Fibroblast of skin of left quadriceps (primary cell): ENCODE results near the gene RPL29.

Experiments
- DNase-seq, 2 experiments: peaks; one replicate each; pipeline ENCODE4 v3.0.0-alpha.2; 2013; ENCODE audit warnings: low read depth in 2 of 2

Gene RPL29

DNA sequence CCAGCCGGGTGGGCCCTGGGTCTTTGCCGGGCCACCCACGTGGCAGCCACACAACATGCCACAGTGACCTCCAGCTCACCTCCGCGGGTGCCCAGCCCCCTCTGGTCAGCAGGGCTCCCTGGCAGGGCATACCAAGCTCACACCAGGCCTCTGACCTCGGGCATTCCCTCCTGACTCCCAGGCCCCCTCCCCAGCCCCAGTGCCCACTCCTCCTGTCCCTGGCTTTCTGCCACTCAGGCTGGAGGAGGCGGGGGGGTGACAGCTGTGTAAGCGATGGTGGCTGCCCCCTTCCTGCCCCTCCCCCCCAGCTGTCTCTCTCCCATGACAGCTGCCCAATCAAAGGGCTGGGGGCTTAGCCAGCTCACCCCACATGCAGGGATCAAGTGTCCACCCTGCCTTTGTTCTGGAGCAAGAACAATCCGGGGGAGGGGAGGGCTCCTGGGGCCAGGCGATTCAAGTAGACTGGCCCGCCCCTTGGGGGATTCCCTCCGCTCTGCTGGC lies 31.7 kb downstream of the RPL29 start:
- no peak for DNase-seq

DNA sequence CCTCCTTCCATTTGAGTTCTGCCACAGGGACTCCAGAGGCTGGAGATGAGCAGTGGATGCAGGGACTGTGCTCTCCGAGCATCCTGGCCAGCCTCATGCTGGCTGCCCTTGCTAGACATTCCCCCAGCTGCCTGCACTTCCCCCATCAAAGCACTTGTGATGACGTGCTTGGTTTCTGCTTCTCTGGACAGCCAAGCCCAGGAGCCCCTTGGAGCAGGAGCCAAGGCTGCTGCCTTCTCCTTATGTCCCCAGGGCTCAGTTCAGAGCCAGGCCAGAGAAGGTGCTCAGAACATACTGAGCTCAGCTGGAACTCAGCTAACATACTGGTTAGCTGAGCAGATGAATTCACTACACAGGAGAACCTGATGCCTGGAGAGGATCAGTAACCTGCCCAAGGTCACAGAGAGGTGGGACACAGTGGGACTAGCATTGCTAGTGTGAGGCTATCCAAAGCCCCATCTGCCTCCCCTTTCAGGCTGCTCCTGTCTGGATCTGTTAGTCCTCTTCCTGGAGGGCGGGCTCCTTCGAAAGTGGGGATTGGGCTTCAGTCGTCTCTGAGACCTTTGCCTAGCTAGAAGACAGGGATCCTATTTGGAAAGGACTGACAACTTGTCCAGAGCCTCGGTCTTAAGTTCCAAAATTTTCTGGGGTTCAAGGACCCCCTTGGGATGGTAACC lies 32.7 kb downstream of the RPL29 start:
- DNase-seq: no peak

DNA sequence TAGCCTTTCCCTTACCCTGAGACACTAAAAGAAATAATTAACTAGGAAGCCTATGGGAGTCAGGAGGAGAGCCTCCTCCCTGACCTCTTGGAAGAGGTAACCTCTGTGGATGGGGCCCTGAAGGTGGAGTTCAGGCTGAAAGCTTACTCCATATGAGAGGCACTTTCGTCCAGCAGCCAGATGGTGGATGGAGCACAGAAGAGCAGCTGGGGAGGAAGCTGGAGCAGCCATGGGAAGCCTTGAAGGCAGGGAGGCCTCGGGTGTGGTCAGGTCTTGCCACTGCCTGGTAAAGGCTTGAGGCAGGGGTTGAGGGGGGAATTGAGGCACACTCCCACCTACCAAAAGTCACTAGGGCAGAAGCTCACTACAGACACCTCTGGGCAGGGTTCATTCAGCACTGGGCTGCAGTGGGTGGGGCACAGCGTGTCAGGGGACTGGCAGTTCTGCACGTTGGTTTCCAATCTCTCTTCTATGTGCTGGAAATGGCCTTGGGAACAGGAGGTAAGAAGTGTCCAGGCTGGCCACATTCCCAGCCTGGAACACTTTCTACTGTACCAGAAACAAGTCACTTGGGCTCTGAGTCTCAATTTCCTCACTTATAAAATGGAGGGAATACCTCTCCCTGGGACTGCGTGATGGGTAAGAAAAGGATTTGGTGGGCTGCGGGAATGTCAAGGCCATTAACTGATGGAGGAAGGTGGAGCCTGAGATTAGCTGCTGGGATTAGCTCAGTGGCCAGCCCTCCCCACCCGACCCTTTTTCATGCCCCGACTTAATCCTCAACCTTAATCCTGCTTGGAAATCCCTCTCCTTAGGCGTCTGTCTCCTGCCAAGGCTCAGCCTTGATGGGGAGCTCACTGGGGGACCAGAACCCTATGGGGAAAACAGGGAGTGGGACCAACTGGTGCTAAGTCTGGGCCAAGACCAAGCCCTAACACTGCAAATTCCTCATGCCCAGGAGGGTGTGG lies 33.8 kb downstream of the RPL29 start:
- no peak for DNase-seq

DNA sequence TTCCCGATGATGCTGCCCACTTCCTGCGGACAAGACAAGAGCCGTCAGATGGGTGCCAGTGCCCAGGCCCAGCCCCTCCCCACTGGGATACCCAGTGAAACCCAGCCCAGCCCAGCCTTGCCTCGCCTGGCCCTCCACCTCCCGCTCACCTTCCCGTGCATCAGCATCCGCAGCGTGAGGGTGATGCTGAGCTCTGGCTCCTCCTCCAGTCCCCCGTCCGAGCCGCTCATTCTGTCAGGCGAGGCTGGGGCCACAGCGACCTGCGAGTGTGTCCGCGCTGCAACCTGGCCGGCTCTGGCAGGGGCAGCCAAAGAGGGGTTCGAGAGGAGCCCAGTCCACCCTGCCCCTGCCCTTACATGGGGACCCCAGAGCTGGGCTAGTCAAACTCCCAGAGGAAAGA lies 34.7 kb downstream of the RPL29 start:
- no peak for DNase-seq

DNA sequence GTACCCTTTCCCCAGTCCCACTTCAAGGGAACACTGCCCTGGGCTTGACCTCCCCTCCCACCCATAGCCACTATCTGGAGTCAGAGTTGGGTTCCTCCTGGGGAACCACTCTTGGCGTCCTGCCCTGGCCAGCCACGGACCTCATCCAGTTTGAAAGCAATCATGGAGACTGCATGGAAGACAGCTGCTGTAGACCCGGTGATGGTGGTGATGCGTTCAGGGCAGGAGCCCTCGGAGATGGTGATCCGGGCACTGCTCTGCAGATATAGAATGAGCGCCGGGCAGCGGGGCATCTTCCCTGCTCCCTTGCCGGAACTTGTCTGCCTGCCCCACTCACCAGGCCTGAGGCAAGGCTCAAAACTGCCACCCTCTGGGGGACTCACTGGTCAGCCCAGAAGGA lies 35.3 kb downstream of the RPL29 start:
- no peak for DNase-seq

DNA sequence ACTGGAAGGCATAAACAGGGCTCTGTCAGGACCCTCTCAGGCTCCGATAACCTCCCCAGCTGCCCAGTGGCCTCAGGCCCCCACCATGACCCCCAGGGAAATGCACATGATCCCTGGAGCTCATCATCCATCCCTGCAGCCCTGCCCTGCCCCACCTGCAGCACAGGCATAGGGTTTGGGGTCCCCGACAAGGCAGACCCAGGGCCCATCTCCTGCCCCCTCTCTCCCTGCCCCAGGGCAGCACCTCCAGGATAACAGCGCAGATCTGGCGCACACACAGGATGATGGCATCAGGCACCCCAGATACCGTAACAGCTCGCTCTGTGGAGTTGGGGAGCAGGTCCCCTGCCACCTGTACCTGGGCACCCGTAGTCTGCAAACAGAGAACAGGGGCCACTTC lies 36.0 kb downstream of the RPL29 start:
- no peak for DNase-seq

DNA sequence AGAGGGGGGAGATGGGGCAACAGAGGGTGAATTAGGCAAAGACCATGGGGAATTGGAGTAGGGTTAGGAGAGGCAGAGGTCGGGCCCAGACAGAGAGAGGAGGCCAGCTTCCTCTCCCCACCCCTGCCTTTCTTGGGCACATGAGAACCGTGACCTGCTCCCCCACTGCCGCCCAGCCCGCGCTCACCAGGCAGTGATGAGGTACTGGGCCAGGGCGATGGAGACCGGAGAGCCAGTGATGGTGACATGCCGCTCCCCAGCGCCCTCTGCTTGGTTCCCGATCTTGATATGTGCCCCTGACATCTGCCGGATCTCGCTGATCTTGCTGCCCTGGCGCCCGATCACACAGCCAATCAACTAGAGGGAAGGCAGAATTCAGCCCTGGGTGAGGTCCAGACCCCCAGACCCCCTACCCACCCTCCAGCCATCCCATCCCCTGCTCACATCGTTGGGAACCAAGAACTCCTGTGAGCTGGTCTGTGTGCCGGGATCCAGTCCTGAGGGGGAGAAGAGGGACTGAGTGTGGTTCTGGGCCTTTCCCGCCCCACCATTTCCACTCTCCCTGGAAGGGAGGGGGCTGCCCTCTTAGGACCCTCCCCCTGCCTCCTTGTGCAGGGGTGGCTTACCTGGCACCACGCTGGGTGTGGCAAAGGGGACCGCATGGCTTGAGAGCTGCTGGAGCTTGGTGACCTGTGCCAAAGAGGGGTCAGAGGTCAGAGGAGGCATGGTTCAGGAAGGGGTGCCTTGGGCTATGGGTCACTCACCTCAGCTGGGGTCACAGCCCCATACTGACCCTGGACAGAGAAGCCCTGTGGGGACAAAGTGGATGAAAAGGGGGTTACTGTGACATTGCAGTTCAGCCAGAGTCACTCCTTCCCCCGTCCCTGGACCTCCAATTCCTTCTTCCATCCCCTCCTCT lies 36.8 kb downstream of the RPL29 start:
- DNase-seq: no peak

DNA sequence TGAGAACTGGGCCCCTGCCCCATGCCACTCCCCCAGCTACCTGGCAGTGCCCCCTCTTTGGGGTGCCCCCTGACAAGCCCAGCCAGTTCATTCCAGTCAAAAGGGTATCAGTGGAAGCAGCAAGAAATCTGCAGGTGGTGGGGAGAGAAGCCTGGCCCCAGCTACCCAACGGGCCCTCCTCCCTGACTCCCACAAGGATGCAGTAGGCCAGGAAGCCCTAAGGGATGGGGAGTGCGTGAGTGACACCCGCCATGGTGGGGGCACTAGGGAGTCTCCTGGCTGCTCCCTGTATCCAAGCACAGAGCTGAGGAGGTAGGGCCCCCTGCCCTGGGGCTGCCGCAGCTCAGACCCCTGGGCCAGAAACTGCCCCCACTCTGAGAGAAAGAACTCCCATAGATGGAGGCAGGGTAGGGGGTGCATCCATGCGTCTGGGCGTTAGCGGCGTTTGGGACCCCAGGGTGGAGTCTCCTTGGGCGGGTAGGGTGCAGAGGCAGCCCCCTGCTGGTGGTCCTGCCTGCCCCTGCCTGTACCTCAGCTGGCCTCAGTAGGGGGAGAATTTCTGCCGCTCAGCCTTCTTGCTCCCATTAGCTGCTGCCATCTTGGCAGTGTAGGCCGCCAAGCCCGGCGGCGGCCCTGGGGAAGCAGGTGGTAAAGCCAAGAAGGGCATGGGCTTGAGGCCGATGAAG lies 38.0 kb downstream of the RPL29 start:
- DNase-seq: no peak

DNA sequence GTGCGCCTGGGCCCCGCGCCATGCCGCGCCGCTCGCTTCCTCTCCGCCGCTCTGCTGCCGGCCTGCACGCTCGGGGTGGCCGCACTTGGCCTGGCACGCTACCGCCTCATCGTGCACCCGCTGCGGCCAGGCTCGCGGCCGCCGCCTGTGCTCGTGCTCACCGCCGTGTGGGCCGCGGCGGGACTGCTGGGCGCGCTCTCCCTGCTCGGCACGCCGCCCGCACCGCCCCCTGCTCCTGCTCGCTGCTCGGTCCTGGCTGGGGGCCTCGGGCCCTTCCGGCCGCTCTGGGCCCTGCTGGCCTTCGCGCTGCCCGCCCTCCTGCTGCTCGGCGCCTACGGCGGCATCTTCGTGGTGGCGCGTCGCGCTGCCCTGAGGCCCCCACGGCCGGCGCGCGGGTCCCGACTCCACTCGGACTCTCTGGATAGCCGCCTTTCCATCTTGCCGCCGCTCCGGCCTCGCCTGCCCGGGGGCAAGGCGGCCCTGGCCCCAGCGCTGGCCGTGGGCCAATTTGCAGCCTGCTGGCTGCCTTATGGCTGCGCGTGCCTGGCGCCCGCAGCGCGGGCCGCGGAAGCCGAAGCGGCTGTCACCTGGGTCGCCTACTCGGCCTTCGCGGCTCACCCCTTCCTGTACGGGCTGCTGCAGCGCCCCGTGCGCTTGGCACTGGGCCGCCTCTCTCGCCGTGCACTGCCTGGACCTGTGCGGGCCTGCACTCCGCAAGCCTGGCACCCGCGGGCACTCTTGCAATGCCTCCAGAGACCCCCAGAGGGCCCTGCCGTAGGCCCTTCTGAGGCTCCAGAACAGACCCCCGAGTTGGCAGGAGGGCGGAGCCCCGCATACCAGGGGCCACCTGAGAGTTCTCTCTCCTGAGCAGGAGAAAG lies 39.6 kb downstream of the RPL29 start:
- no peak for DNase-seq

DNA sequence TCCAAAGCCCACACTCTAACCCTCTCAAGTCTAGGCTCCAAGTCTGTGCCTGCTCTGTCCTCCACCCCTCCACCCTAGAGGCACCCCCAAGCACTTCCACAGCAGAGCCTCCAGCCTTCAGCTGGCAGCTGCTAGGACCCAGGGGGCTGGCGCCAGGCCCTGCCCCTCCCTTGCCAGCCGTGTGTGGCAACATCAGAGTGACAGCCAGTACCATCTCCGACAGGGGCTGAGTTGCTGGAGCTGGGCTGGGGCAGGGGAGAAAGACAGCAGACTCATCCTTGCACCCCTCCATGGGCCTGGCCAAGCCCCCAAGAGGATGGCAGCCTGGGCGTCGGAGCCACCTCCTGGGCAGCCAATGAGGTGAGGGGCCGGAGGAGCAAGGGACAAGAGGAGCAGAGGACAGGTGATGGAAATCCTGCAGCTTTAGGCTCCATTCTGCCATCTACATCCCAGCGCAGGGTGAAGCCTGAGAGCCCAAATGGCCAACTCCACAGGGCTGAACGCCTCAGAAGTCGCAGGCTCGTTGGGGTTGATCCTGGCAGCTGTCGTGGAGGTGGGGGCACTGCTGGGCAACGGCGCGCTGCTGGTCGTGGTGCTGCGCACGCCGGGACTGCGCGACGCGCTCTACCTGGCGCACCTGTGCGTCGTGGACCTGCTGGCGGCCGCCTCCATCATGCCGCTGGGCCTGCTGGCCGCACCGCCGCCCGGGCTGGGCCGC lies 40.4 kb downstream of the RPL29 start, which contains the start of gene GPR62:
Gene GPR62, plus strand, starts transcription at position 207 of the 718 bp plus-strand sequence. Its CDS starts 272 bp downstream, at position 479.
- DNase-seq: no peak

DNA sequence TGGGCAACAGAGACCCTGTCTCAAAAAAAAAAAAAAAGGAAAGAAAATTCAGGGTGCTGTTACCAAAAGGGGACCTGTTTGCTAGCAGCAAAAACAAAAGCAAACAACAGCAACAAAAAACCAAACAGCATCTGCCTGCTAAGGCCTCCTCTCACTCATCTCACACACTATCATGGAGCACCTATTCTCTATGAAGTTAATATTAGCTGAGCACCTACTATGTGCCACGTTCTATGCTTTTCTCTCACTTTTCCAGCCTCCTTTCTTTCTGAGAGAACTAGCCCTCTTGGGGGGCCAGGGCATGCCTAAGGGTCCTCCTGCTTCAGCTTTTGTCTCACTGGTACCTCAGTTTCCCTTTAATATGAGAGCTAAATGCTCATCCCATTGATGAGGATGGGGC lies 41.0 kb downstream of the RPL29 start:
- no peak for DNase-seq

DNA sequence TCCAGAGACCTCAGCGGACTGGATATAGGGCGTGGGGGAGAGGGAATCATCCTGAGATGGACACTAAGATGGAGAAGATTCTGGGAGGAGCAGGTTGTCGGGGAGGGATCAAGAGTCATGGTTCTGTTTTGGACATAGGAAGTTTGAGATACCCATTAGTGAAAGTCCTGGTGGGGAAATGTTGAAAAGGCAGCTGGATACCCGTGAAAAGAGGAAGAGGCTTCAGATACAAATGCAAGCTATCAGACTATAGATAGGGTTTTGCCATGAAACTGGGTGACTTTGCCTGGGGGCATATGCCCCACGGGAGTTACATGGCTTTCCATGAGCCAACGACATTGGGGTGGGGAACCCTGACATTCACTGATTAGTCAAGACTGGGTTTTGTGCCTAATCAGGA lies 41.6 kb downstream of the RPL29 start:
- DNase-seq: no peak

DNA sequence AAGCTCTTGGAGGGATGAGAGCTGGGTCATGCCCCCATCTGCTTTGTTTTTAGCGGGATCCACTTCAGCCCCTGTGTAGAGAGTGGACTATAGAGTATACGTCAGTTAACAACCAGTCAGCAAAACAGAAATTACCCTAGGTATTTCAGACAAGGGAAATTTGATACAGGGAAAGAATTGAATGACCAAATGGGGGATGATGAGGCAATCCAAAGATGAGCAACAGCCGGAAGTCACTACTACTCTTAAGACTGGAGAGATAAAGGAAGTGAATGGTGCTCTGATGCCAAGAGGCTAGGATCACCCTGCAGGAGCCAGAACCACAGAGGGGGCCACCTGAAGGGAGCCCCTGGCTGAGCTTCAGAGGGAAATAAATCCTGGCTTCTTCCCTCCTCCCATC lies 42.2 kb downstream of the RPL29 start:
- DNase-seq: peak in 1 of 2 experiments; percentile 37

DNA sequence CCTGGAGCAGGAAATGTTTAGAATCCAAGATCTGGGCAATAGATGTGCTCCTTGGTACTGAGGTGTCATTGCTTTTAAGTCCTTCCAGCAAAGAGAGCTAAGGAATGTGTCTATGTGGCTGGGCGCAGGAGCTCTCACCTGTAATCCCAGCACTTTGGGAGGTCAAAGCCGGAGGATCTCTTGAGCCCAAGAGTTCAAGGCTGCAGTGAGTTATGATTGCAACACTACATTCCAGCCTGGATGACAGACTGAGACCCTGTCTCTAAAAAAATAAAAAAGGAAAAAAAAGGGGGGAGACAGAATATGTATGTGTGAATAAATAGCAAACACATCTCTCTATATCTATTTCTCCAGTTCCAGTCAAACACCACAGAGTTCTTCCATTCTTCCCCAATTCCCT lies 44.8 kb downstream of the RPL29 start:
- no peak for DNase-seq

DNA sequence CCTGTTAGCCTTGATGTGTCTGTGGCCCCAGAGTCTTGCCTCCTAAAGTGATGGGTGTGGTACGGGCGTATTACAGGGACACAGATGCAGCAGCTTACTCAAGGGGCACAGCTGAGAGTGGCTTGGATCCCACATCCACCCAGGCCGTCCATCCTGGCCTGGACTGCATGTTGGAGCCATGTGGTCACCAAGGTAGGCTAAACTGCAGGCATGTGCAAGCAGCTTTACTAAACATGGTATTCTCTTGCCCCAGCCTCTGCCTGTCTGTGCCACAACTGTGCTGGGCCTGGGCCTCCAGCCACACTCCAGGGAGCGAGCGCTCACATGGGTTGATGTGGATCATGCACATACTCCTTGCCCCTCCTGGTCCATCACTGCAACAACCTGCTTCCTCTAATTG lies 46.6 kb downstream of the RPL29 start:
- DNase-seq: no peak

DNA sequence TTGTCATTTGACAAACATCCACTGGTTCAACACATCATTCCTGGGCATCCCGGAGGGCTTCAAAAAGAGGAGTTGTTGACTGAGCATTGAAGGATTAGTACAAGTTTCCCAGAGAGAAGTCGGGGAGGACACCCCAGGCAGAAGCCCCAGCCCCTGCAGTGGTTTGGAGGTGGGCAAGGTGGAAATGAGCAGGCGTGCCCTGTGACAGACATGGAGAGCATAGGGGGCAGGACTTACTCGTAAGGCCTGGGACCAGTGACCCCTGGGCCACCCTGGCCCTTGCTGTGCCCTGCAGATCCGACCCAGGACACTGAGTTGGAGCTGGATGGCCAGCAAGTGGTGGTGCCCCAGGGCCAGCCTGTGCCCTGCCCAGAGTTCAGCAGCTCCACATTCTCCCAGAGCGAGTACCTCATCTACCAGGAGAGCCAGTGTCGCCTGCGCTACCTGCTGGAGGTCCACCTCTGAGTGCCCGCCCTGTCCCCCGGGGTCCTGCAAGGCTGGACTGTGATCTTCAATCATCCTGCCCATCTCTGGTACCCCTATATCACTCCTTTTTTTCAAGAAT lies 47.6 kb downstream of the RPL29 start:
- DNase-seq: no peak

DNA sequence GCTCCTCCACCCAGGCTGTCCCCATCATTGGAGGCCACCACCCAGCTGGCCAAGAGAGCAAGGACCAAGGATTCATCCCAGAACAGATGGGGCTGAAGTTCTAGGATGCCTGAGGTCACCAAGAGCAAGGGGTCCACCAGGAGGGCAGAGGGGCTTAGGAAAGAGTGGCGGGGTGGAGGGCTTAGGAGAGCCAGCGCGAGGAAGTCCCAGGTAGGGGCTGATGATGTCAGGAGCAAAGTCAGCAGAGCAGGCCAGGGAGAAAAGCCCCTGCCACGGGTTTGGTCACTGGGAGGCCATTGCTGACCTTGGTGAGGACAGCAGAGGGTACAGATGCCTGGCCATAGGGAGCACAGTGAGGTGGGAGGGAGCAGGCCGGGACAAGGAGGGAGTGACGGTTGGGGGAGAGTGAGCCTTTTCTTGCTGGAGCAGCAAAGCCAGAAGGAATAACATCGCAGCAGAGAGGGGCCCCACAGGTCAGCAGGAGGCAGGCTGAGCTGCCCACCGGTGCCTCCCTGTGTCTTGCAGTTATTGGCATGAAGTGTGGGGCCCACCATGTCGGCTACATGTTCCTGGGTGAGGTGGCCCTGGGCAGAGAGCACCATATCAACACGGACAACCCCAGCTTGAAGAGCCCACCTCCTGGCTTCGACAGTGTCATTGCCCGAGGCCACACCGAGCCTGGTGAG lies 48.3 kb downstream of the RPL29 start:
- no peak for DNase-seq

DNA sequence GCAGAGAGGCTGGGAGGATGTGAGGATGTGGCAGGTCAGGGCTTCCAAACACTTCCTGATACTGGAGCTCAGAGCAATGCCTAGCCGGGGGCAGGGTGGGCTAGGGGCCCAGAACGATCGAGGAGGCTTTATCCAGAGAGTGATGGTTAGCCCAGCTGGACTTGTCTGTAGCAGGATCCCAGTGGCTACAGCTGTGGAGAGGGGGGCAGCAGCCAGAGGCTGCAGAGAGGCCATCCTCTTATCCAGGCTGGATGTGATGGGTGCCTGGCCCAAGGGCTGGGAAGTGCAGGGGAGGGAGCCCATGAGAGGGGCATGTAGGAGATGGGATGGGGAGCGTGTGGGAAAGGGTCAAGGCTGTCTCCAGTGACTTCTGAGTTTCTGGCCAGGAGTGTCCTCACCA lies 48.9 kb downstream of the RPL29 start:
- no peak for DNase-seq
